GM19328 (cell line): ENCODE results near the gene ZNF586.
"Not testable (repeated sequence)": the region's sequence is repeated elsewhere in the genome, so short reads cannot be mapped to it uniquely, and the experiment has no call there.

Experiments
- ATAC-seq: cut with Tn5 transposase; IDR thresholded peaks from one replicate; pipeline ENCODE4 v1.9.1; 2021; ENCODE audit warnings: mild to moderate bottlenecking, moderate library complexity; ENCODE audit not compliant: unreplicated experiment

The ZNF586 gene

DNA sequence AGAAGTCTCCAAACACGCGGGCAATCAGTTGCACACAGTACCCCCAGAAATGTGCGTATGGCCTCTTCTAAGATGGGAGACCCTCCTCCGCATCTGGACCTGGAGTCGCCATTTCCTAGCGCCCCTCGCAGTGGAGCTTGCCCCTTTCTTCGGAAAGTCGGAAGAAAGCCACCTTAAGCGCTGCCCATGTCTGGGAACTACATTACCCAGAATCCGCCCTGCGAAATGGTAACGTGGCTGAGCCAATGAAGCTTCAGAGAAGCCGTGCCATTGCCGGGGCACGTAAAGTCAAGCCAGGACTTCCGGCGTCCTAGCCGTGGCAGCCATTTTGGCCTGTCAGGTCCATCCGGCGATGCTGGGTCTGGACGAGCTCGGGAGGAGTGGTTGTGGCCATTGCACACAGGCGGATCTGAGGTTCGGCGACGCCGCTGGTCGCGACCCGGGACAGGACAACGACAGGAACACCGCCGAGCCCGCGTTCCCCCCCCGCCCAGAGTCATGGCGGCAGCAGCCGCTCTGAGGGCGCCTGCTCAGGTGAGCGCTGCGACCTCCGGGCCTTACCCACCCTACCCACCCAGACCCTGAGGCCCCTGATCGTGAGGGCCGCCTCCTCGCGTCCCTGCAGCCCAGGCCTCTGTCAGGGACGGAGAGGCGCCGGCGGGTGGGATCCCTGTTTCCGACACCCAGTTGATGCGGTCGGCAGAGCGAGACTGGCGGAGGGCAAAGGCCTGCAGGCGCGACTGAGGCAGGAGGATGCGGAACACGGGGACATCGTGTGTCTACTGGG is at the start of gene ZNF586:
ZNF586 (plus strand) TSS at position 332 of the 787 bp plus-strand sequence; CDS start at position 499, 167 bp downstream.
- peak; percentile 94 for ATAC-seq

DNA sequence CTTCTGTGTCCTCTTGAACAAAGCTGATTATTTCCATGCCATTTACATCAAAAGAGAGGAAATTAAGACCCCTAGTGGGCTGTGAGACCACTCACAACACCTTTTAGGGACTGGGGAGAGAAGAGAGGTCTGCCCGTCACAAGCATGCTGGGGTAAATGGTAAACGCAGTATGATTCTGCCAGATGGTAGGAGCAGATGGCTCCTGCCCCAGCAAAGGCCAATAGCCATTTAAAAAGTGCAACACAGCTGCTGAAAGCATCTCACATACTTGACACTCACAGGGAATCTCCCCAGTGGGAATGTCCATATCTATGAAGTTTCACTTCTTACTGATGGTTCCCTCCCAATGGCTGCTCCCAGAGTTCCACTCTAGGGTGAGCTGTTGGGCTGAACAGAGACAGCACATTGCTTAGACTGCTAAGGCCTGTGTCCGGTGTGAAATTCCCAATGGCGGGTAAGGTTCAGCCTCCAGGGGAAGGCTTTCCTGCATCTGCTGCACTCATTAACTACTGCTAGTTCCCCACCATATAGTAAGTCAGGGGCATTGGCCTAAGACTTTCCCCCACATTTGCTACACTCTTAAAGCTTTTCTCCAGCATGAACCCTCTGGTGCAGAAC is 49.5 kb upstream of the ZNF586 start:
- no peak for ATAC-seq

DNA sequence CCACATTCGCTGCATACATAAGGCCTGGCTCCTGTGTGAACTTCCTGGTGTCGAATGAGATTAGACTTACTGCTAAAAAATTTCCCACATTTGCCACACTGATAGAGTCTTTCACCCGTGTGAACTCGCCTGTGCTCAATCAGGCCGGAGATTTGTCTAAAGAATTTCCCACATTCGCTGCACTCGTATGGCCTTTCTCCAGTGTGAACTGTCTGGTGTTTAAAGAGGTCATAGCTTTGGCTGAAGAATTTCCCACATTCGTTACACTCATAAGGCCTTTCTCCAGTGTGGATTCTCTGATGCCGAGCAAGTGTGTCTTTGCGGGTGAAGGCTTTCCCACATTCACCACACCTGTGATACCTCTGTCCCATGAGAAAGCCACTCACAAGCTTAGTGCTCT is 48.6 kb upstream of the ZNF586 start:
- ATAC-seq: no peak

DNA sequence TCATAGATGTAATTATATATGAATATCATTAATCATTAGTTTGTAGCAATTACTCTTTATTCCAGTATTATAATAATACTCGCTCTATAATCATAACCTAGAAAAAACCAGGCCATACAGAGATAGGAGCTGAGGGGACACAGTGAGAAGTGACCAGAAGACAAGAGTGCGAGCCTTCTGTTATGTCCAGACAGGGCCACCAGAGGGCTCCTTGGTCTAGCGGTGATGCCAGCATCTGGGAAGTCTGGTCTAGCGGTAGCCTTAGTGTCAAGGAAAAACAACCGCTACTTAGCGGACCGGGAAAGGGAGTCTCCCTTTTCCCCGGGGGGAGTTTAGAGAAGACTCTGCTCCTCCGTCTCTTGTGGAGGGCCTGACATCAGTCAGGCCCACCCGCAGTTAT is 31.2 kb upstream of the ZNF586 start:
- not testable (repeated sequence) for ATAC-seq

DNA sequence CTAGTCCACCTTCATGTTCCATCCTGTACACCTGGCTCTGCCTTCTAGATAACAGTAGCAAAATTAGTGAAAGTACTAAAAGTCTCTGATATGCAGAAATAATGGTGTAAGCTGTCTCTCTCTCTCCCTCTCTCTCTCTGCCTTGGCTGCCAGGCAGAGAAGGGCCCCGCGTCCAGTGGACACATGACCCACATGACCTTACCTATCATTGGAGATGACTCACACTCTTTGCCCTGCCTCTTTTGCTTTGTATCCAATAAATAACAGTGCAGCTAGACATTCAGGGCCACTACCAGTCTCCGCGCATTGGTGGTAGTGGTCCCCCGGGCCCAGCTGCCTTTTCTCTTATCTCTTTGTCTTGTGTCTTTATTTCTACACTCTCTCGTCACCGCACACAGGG is 30.7 kb upstream of the ZNF586 start:
- ATAC-seq: not testable (repeated sequence)

DNA sequence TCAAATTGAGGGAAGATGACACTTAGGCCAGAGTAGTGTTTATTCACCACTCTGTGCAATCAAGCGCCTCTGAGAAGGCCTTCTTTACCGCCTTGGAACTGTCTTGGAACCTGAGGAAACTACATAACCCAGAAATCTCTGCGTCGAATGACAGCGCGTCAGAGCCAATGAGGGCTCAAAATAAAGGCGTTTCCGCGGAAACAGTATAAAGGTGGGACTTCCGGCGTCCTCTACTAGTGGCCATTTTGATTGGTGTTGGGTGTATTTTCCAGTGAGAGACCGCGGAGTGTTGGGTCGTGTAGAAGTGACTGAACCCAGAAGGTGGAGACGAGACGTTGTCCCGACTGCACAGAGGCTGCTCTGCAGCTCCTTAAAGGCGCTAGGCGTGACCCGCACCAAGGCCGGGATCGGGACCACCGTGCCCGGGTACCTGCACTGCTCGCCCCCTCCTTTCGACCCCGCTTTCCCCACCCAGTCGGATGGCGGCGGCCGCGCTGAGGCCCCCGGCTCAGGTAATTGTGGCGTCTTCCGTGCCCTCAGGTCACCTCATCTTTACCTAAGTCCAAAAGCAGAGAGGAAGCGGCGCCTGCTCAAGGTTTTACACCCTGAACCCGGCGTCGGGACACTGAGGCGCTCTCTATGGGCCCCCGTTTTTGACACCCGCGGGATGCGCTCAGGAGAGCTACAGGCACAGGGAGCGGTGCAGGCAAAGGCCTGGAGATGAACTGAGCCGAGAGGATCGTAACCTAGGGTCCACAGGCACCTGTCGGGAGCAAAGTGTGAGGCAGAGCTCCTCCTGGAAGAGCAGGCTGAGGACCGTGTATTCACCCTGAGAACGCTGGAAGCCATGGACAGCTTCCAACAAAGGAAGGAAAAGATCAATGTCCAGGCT is 22.6 kb upstream of the ZNF586 start, which contains the start of gene ZNF776:
ZNF776 (plus strand) TSS at position 236 of the 892 bp plus-strand sequence; CDS start at position 480, 244 bp downstream.
- ATAC-seq: peak; percentile 89

DNA sequence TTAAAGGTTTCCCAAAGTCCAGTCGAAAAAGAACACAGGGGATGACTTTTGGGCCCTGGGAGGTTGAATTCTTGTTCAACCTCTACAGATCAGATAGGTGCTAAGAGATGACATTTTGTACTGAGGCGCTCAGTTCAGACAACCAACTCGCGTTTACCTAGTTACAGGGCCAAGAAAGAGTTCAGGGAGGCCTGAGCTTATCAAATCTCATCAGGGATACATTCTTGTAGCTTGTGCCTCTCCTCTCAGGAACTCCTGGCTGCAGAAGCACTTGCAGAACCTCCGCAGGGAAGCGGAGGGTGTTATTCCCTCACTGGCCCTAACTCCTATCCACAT is 22.0 kb upstream of the ZNF586 start:
- ATAC-seq: no peak

DNA sequence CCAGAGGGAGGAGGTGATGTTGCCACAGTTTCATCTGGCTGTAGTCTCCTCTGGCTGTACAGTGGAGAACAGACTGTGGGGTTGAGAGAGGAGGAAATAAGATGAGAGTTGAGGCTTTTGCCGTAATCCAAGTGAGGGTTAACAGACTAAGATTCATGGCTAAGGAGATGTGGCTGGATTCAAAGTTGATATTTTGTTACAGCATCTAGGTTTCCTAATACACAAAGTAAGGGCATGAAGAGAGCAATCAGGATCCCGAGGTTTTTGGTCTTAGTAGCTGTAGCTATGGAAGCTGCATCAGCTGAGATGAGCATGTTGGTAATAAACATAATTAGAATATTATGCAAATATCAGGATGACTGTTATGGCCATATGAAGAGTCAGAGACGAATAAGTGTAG is 21.4 kb upstream of the ZNF586 start:
- no peak for ATAC-seq

DNA sequence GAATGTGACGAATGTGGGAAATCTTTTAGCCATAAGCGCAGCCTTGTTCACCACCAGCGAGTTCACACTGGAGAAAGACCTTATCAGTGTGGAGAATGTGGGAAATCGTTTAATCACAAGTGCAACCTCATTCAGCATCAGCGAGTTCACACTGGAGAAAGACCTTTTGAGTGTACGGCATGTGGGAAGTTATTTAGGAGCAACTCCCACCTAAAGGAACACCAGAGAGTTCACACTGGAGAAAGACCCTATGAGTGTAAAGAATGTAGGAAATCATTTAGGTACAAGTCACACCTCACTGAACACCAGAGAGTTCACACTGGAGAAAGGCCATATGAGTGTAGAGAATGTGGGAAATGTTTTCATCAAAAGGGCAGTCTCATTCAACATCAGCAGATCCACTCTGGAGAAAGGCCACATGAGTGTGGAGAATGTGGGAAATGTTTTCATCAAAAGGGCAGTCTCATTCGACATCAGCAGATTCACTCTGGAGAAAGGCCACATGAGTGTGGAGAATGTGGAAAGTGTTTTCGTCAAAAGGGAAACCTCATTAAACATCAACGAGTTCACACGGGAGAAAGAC is 15.3 kb upstream of the ZNF586 start:
- ATAC-seq: no peak

DNA sequence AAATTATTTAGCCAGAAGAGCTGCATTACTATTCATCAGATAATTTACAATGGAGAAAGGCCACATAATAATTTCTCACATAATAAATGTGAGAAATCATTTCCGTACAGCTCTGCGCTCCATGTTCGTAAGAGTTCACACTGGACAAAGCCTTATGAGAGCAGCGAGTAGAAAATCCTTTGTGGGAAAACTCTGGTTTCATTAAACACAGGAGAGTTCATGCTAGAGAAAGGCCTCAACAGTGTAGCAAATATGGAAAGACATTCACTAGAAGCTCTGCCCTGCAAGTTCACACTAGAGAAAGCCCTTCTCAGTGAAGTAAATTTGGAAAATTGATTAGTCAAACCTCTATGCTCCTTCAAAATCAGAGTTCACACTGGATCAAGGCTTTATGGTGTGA is 14.4 kb upstream of the ZNF586 start:
- no peak for ATAC-seq

DNA sequence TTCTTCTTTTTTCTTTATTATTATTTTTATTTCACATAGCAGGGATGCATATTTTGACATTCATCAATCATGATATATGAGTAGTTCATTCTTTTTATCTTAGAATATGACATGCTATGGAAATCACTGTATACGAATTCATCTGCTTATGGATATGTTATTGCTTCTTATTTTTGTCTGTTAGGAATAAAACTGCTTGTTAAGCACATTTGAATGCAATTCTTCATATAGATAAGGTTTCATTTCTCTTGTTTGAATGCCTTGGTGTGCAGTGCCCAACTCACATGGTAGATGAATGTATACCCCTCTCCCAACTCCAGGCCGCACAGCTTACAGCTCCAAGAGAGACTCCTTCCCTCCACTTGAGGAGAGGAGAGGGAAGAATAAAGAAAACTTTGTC is 11.5 kb upstream of the ZNF586 start:
- no peak for ATAC-seq

DNA sequence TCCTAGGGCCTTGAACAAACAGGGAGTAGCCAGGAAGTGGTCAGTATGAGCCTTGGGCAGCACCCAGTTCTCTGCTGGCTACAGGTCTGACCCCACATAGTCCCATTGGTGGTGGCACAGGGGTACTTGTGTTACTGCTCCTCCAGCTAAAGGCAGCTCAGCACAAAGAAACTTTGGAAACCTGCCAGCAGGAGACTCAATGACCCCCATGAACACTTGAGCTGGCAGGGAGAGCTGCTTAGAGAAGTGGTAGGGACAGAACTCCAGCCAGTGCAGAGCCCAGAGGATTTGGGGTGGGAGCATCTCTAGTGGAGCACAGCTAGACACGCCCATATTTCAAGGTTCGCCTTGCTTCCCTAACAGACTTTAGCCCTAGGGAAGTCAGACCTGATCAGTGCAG is 10.4 kb upstream of the ZNF586 start:
- no peak for ATAC-seq

DNA sequence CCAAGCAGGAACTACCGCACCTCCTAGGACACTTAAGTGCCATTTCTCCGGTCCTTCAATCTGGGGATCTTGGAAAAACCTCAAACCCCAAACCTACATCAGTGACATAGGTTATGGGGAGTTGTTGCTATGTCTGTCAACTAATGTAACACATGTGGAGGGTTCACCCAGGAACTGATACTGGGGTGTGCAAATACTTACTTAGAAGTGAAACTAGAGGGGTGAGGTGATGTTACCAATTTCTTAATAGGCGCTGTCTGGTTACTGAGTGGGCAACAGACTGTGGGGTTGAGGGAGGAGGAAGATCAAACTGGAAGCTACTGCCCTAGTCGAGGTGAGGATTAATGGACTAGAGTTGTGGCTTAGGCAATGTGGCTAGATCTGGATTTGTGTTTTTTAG is 1.9 kb downstream of the ZNF586 start:
- no peak for ATAC-seq

DNA sequence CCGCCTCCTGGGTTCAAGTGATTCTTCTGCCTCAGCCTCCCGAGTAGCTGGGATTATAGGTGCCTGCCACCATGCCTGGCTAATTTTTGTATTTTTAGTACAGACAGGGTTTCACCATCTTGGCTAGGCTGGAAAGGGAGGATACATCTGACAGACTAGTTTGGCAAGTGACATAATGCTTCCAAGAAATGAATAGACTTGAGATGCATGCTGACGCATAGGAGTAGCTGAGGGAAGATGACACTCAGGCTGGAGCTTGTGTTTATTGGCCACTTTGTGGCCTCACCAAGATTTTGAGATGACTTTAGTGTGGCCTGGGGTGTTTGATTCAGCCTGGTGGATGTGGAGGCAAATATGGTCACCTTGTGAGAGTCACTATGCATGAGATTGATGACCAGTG is 4.0 kb downstream of the ZNF586 start:
- no peak for ATAC-seq

DNA sequence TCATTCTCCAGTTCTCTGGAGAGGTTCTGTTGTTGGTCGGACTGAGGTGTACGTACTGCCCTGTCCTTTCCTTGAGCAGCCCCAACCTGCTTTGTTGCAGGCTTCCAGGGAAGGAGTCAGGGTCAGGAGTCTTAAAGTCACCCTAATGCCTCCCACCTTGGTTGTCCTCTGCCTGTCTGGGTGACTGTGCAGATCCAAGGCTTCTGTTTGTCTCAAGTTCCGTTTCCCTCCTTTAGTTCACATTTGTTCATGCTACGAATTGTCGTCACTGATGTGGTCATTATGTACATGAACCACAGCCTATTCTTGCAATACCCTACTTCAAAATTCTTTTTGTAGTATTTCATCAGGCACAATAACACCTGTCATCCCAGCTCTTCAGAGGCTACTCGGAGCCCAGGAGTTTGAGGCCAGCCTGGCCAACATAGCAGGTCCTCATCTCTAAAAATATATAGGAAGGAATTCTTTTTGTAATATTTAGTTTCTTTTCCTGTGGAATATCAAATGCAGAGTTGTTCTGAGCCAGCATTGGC is 7.4 kb downstream of the ZNF586 start:
- ATAC-seq: no peak

DNA sequence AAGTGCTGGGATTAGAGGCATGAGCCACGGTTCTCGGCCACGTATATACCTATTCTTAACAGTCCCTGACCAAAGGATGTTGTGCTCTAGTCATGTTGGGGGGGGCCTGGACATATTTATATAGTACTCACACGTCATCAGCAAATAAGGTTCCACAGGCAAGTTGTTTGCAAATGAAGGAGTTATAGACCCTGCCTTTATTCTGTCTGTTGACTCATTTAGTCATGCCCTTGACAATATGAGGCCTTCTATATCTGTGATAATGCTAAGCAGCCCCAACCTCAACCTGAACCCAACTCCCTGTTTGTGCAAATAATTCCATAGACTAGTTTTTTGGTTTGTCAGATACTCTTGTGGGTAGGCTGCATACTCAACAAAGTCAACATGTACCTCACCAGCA is 8.9 kb downstream of the ZNF586 start:
- no peak for ATAC-seq

DNA sequence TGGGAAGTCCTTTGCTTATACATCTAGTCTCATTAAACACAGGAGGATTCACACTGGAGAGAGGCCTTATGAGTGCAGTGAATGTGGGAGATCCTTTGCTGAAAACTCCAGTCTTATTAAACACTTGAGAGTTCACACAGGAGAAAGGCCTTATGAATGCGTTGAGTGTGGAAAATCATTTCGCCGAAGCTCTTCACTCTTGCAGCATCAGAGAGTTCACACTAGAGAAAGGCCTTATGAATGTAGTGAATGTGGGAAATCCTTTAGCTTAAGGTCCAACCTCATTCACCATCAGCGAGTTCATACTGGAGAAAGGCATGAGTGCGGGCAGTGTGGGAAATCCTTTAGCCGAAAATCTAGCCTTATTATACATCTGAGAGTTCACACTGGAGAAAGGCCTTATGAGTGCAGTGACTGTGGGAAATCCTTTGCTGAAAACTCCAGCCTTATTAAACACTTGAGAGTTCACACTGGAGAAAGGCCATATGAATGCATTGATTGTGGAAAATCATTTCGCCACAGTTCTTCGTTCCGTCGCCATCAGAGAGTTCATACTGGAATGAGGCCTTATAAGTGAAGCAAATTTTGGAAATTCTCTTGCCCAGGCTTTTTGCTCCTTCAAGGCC is 9.9 kb downstream of the ZNF586 start:
- no peak for ATAC-seq

DNA sequence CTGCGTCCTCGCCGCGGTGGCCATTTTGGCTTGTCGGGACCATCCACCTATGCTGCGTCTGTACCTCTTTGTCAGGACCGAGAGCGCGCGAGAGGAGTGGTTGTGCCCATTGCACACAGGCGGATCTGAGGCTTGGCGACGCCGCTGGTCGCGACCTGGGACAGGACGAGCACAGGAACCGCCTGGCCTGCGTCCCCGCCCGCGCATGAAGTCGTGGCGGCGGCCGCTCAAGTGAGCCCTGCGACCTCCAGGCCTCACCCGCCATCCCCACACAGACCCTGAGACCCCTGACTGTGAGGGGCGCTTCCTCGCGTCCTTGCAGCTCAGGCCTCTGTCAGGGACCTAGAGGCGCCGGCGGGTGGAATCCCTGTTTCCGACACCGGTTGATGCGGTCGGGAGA is 16.8 kb downstream of the ZNF586 start:
- ATAC-seq: no peak

DNA sequence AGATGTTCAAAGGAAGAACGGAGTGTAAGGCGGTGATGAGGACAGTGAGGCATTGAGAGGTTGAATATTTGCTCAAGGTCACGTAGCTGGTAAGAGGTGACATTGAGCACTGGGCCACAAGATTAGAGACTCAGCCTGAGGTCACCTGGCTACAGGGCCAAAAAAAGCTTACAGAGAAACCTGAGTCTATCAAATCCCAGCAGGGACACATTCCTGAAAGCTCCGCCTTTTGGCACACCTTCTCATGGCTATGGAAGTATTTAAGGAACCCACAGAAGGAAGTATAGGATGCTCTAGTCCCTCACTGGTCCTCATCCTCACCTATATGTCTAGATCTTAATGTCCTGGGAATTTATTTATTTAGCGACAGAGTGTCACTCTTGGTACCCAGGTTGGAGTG is 17.4 kb downstream of the ZNF586 start:
- ATAC-seq: no peak

DNA sequence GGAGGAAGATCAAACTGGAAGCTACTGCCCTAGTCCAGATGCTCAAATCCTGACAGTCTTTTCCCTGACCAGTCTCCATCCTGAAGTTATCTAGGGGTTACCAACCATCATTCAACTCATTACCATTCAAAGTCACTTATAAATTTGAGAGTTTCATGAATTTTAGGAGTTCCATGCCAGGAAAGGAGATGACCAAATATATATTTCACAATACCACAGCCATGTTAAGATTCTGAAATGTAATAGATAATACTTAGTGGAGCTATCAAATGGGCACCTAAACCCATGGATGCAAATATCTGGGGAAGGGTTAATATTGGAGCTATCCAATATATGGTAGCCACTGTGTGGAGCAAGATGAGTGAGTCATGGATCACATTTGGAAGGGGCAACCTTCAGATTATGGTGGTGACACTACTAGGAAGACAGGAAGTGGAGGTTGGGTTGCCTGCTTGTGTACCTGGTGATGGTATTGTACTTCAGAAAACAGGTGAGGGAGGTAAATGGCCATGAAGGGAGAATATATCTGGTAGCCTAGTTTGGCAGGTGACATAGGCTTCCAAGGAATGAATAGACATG is 18.7 kb downstream of the ZNF586 start:
- no peak for ATAC-seq
